ENCODE results near the gene SIPA1.

SIPA1 gene

GRCh38 chr11:65642014-65642671 lies 4.2 kb downstream of the SIPA1 start:
- DNase-seq (ENCODE audit: low read depth in 3 of 3, low spot score in 1 of 3) = no peak

GRCh38 chr11:65643971-65644370 lies 6.1 kb downstream of the SIPA1 start:
- DNase-seq (ENCODE audit: low read depth in 3 of 3, low spot score in 1 of 3) = no peak

DNA sequence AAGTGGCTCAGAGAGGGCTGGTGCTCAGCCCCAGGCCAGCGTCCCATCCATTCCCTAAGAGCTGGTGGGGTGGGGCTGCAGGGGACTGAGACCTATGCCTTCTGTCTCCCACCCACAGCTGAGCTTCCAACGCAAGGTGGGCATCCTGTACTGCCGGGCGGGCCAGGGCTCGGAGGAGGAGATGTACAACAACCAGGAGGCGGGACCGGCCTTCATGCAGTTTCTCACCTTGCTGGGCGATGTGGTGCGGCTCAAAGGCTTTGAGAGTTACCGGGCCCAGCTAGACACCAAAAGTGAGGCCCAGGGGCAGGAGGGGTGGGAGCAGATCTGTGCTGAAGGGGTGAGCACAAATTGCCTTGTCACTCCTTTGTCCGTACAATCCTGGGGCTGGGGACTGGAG lies 6.9 kb downstream of the SIPA1 start:
- no peak for DNase-seq (ENCODE audit: low read depth in 3 of 3, low spot score in 1 of 3)

GRCh38 chr11:65645710-65646109 lies 7.8 kb downstream of the SIPA1 start:
- DNase-seq (ENCODE audit: low read depth in 3 of 3, low spot score in 1 of 3) = no peak

- no peak for DNase-seq (ENCODE audit: low read depth in 3 of 3, low spot score in 1 of 3)
These were observed 8.5 kb downstream of the SIPA1 start for GRCh38 chr11:65646288-65646957.

GRCh38 chr11:65646958-65647701 lies 9.2 kb downstream of the SIPA1 start:
- no peak for DNase-seq (ENCODE audit: low read depth in 3 of 3, low spot score in 1 of 3)

DNA sequence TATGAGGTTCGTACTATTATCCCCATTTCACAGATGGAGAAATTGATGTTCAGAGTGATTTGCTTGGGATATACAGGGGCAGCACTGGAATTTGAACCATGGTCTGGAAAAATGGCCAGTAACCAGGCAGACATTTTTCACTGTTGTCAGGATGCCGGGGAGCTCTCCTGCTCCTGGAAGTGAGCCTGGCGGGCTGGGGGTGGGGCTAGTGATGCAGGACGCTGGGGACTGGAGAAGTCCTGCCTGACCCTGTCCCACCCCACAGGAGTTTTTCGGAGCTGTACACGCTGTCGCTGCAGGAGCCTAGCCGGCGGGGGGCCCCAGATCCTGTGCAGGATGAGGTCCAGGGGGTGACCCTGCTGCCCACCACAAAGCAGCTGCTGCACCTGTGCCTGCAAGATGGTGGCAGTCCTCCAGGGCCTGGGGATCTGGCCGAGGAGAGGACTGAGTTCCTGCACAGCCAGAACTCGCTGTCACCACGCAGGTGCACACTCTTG lies 11.1 kb downstream of the SIPA1 start:
- no peak for DNase-seq (ENCODE audit: low read depth in 3 of 3, low spot score in 1 of 3)

DNA sequence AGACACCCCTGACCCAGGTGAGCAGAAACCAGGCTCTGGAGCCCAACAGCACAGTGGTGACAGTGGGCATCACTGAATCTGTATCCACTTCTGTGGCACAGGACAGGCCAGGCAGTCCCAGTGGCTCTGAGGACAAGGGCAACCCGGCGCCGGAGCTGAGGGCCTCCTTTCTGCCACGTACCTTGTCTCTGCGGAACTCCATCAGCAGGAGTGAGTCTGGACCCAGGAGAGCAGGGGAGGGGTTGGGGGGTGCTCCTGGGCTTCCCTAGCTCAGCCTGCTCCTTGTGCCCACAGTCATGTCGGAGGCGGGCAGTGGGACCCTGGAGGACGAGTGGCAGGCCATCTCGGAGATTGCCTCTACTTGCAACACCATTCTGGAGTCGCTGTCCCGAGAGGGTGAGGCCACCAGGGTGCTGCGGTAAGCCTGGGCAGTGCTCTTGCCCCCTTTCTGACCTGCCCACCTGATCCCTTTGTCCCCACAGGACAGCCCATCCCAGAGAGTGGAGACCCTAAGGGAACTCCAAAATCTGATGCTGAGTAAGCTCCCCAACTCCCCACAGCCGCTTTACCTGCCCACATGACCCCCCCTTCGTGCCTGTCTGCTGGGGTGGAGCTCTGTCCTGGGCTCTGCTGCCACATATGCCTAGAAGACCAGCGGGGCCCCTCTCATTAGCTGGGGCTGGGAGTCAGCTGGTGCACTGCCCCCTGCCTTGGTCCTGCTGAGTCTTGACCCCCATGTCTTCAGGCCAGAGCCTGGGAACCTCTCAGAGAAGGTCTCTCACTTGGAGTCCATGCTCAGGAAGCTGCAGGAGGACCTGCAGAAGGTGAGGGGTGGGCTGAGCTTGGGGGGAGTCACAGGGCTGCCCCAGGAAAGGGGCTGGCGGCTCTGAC lies 12.0 kb downstream of the SIPA1 start:
- no peak for DNase-seq (ENCODE audit: low read depth in 3 of 3, low spot score in 1 of 3)

DNA sequence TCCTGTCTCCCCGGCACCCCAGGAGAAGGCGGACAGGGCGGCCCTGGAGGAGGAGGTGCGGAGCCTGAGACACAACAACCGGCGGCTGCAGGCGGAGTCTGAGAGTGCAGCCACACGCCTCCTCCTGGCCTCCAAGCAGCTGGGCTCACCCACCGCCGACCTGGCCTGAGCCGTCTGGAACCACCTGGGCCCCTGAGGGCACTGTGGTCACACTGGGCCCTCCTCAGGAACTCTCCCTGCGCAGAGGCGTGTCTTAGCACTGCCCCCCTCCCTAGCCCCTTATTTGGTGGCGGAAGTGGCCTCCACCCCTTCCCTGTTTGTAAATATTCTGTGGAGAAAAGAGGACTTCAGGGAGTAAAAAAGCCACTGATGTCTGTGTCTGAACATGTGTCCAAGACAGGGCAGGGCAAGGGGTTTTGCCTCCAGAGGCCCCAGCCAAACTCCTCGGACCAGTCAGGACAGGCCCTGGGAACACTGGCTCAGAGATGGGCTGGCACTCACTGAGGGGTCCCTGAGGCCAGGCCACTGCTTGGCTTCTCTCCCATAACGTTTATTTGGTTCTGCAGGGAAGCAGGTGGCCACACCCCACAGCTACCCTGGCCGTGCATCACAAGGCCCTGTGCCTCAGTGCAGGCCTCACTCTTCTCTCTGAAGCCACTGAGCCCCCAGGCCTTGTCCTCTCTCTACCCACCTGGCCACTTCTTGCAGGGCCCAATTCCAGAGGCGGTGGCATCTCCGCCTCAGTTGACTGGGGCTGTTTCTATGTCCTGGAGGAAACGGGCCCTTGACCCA lies 12.8 kb downstream of the SIPA1 start:
- DNase-seq (ENCODE audit: low read depth in 3 of 3, low spot score in 1 of 3) = no peak

DNA sequence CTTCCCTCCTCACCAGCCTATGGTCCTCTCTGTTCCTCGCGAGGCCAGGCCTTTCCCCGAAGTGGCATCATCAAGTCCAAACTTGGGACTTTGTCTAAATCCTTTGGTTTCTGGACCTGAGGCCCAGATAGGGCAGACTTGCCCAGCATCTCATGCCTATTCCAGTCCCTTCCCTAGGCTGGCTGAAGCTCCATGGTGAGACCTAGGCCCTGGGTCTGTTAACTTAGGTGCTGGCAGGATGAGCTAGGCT lies 13.4 kb downstream of the SIPA1 start:
- no peak for DNase-seq (ENCODE audit: low read depth in 3 of 3, low spot score in 1 of 3)

DNA sequence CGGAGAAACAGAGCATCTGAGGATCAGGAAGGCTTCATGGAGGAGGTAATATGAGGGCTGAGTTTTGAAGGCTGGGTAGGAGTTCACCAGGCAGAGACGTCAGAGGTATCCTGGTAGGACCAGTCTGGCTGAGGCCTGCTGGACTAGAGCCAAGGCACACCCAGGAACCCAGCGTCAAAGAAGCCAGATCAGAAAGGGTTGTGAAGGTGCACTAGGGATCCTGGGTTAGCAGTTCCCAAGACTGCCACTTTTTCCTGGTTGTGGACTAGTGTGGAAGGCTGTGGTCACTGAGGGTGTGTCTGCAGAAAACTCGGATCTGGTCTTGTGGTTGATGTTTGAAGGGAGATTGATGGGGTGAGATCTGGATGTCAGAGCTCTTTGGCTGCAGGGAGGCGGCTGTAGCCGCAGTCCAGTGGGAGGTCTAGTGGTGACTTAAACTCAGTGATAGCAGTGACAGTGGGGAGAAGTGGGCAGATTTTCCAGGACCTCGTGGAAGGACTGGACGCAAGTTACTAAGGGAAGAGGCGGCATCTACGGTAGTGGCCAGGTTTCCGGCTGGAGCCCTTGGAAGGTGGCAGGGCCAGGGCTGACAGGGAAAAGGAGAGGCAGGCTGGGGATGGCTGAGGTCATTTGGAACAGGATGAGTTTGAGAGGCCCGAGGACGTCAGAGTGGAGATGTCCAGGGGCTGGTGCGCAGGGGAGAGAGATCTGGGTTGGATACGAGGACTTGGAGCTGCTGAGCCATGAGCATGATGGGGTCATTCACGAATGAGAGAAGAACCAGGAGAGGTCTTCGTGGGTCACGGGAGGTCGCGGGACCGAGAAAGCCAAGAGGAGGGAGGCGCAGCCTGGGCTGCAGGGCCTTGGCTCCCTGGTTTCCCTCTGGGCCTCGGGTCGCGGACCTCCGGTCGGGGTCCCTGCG lies 13.9 kb downstream of the SIPA1 start:
- DNase-seq (ENCODE audit: low read depth in 3 of 3, low spot score in 1 of 3) = no peak

DNA sequence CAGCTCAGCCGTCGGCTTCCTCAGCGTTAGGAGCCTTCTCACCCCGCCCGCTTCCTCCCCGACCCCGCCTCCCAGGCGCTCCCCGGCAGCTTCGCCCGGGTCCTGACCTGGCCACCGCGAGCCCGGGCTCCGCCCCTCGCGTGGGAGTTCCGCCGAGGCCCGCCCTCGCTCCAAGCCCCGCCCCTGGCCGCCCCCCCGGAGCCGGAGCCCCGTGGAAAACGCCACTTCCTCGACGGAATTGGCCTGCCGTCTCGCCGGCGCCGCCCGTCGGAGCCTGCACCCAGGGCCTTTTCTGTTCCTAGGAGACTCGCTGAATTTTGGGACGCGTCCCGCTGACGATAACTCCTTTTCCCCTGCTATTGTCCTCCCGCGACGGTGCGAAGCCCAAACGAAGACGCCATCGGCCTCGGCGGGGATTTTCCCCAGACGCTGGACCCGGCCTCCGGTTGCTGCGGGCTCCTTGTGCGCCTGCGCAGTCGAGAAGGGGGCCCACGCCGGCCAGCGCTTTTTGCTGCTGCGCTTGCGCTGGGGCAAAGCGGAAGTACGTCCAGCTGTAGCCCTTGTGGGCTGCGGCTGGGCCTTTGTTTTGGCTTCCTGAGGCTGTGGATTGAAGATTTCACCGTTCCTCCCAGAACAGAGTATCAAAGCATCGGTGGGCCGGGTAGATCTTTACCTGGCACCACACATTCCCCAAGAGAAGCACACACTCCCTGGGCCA lies 14.8 kb downstream of the SIPA1 start:
- DNase-seq (ENCODE audit: low read depth in 3 of 3, low spot score in 1 of 3) = peak; percentile 91 to 94 (median 94)

DNA sequence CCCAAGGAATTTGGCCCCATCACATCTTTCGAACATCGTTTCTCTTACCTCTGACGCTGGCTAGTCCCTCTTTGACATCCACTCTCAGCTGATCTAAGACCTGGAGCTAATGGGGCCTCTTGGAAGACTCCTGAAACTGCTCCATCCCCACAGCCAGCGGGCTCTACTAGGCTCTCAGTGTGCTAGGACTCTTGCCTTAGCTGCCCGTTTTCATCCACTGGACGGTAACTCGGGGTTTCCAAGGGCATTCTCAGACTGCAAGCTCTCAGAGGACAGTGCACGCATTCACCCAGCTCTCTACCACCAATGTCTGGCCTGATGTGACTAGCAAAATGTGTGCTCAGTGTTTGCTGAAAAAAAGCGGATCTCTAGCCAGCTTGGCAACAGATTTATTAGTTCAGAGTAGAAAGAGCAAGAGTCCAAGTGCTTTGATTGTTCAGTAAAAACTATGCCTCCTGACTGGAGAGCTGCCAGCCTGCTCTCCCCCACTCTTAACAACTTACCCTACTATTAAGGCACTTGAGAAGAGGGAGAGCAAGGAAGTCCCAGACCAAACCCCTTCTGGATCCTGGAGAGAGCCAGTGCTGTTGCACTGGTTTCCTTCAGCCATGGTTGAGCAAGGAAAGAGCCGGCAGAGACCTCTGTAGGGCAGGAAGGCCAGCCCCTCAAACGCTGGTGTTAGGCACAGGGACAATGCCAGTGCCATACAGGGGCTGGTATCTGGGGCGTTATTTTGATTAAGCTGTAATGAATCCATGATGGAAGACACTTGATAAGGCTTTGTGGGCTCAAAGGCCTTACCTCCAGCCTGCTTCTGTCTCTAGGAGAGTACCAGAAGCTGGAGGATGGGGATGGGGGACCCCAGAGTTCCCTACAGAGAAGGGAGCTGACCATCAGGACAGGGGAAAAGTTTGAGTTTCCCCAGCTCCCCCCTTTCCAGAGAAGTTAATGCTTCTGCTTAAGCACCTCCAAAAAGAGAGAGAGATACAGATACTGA lies 15.6 kb downstream of the SIPA1 start:
- DNase-seq (ENCODE audit: low read depth in 3 of 3, low spot score in 1 of 3) = no peak

DNA sequence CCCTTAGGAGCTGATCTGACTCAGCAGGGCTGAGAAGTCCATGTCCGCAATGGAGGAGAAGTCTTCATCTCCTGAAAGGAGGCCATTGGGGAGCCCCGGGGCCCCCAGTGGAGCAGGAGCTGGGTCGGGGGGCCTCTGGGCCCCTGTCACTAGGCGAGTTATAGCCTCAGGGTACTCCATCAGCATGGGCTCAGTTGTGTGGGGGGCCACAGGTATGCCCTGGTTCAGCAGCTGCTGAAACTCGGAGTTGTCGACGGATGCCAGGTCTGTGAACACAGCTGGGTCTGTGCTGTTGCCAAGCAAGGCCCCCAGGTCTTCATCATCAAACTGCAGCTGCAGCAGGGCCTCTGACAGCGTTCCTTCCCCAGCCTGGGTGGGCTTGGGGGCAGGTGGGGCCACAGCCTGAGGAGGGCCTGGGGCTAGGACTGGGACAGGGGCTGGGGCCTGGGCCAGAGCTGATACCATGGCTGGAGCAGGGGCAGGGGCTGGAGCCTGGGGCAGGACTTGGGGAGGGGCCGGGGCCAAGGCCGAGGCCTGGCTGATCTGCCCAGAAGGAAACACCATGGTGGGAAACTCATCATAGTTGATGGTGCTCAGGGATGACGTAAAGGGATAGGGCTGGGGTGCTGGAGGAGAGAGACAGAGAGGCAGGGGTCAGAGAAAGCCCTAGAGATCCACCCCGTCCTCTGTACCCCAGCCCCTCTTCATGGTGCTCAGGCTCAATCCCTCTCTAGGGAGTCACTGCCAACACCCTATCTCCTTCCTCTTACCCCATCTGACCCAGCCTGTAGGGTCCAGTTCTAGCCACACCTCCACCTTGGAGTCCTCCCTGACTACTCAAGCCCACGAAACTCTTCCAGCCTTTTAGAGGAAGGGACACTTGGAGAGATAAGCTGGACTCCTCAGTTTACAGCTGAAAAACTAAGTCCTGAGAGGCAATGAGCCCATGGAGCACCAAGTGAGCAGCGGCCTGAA lies 16.8 kb downstream of the SIPA1 start:
- DNase-seq (ENCODE audit: low read depth in 3 of 3, low spot score in 1 of 3) = no peak

- no peak for DNase-seq (ENCODE audit: low read depth in 3 of 3, low spot score in 1 of 3)
These were observed 17.9 kb downstream of the SIPA1 start for GRCh38 chr11:65655570-65656332.

DNA sequence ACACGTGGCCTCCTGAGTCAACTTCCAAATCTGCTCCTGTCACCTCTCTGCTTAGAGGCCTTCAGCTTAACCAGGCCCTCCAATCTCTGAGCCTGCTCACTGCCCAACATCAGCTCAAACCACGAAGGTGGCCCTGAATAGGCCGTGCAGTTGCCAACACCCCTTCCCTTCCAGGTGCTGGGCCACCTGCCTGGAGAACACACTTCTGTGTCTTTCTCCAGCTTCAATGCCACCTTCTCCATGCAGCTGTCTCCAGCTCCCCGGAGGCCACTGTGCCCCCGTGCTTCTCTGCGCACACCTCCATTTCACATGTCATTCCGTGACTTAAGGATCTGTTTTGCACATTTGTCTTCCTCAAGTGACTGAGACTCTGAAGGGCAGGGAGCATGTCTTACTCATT lies 19.5 kb downstream of the SIPA1 start:
- DNase-seq (ENCODE audit: low read depth in 3 of 3, low spot score in 1 of 3) = no peak

All from stimulated activated CD4-positive, alpha-beta T cell treated with anti-CD3 and anti-CD28 coated beads, TNF-alpha, amount 100 ng/mL, for 1 hour (primary cell).